MM.1S (cell line): ENCODE measurements around the gene DDX39B.
A peak's percentile ranks its signal among the peaks of the same experiment; 100 is the strongest.

ENCODE experiments used
- DNase-seq: peaks from one replicate; pipeline ENCODE4 v3.0.0-alpha.2; 2015
- H2AFZ ChIP-seq: fragments of 300-600 bp; sonication (generic); 2 replicates; pipeline ENCODE4 v1.6.0; 2016; ENCODE audit warnings: antibody characterized with exemption, low read length
- H3F3A ChIP-seq: fragments of 300-600 bp; sonication (generic); 2 replicates; pipeline ENCODE4 v1.6.1; 2016; ENCODE audit warnings: mild to moderate bottlenecking, antibody characterized with exemption, low read length, moderate library complexity, mixed read lengths; ENCODE audit not compliant: insufficient read depth
- H3K27ac ChIP-seq: fragments of 300-600 bp; sonication (generic); 2 replicates; pipeline ENCODE4 v1.5.1; 2016; ENCODE audit warnings: mild to moderate bottlenecking, low read length
- H3K27me3 ChIP-seq: fragments of 300-600 bp; sonication (generic); replicated peaks from 2 replicates; pipeline ENCODE4 v1.6.0; 2016; ENCODE audit warnings: low read length; ENCODE audit not compliant: insufficient read depth
- H3K36me3 ChIP-seq: fragments of 300-600 bp; sonication (generic); replicated peaks from 2 replicates; pipeline ENCODE4 v1.6.1; 2016; ENCODE audit warnings: mild to moderate bottlenecking, low read length, mixed read lengths; ENCODE audit not compliant: insufficient read depth
- H3K4me1 ChIP-seq: fragments of 300-600 bp; sonication (generic); 2 replicates; pipeline ENCODE4 v1.6.1; 2016; ENCODE audit warnings: low read length, mixed read lengths
- H3K4me2 ChIP-seq: fragments of 300-600 bp; sonication (generic); 2 replicates; pipeline ENCODE4 v1.6.0; 2016; ENCODE audit warnings: low read depth, low read length
- H3K4me3 ChIP-seq: fragments of 300-600 bp; sonication (generic); 2 replicates; pipeline ENCODE4 v1.5.1; 2016; ENCODE audit warnings: low read length, mixed read lengths
- H3K79me2 ChIP-seq: fragments of 300-600 bp; sonication (generic); 2 replicates; pipeline ENCODE4 v1.6.1; 2016; ENCODE audit warnings: mixed run types, low read length, mixed read lengths
- H3K9ac ChIP-seq: fragments of 300-600 bp; sonication (generic); 2 replicates; pipeline ENCODE4 v1.6.1; 2016; ENCODE audit warnings: low read length, mixed read lengths
- H3K9me2 ChIP-seq: fragments of 300-600 bp; sonication (generic); replicated peaks from 2 replicates; pipeline ENCODE4 v1.6.1; 2016; ENCODE audit warnings: mild to moderate bottlenecking, low read length, mixed read lengths; ENCODE audit not compliant: insufficient read depth
- H3K9me3 ChIP-seq: fragments of 300-600 bp; sonication (generic); replicated peaks from 2 replicates; pipeline ENCODE4 v1.6.1; 2016; ENCODE audit warnings: mild to moderate bottlenecking, low read length, mixed read lengths; ENCODE audit not compliant: insufficient read depth
- H4K20me1 ChIP-seq: fragments of 300-600 bp; sonication (generic); 2 replicates; pipeline ENCODE4 v1.6.1; 2016; ENCODE audit warnings: mild to moderate bottlenecking, low read length, moderate library complexity, mixed read lengths; ENCODE audit not compliant: insufficient read depth
- CTCF ChIP-seq: fragments of 300-600 bp; sonication (generic); IDR thresholded peaks from 2 replicates; pipeline ENCODE4 v1.5.1; 2016; ENCODE audit warnings: antibody characterized with exemption, low read length, mixed read lengths
- EZH2 ChIP-seq: fragments of 300-600 bp; sonication (generic); optimal IDR thresholded peaks from 2 replicates; pipeline ENCODE3; 2017; ENCODE audit warnings: low read depth, mild to moderate bottlenecking, antibody characterized with exemption, low read length, mixed read lengths
- EZH2phosphoT487 ChIP-seq: fragments of 300-600 bp; sonication (generic); IDR thresholded peaks from 2 replicates; pipeline ENCODE4 v1.6.1; 2018; ENCODE audit warnings: antibody characterized with exemption, low read length

The DDX39B gene

GRCh38 chr6:31587791-31588777 lies 46.3 kb upstream of the DDX39B start:
- no peaks in the 10 kb centered on the region for H3K4me1 ChIP-seq
- H3K27ac ChIP-seq: no peak overlapping the region
- DNase-seq: no peak

GRCh38 chr6:31586599-31587281 lies 44.9 kb upstream of the DDX39B start:
- Histone ChIP-seq H3K9me3 (no peaks in the 10 kb centered on the region), H3K4me2 (no peak overlapping the region), H3K4me3 (no peak overlapping the region), H2AFZ (no peak overlapping the region), H3K36me3 (no peaks in the 10 kb centered on the region), H3K9me2 (no peaks in the 10 kb centered on the region), H3K4me1 (peaks cover 10% of the 10 kb centered on the region), H3K9ac (no peak overlapping the region), H3K27me3 (peaks cover 51% of the 10 kb centered on the region), H3K27ac (no peak overlapping the region), H4K20me1 (no peaks in the 10 kb centered on the region), H3F3A (no peaks in the 10 kb centered on the region), H3K79me2 (no peaks in the 10 kb centered on the region)
- TF ChIP-seq EZH2: no peak
- no peak for TF ChIP-seq CTCF
- no peak for TF ChIP-seq EZH2phosphoT487
- DNase-seq: no peak

More at GRCh38 chr6:31587791-31588777, 46.3 kb upstream of the DDX39B start:
- TF ChIP-seq EZH2: no peak
- no peak for TF ChIP-seq CTCF
- TF ChIP-seq EZH2phosphoT487: no peak
- Histone ChIP-seq H3K4me2 (peak overlapping the region; percentile 67; the same call in 1 of the 2 replicates), H3K4me3 (no peak overlapping the region), H4K20me1 (no peaks in the 10 kb centered on the region), H3K27me3 (peaks cover 47% of the 10 kb centered on the region), H3K9me3 (no peaks in the 10 kb centered on the region), H3K9me2 (no peaks in the 10 kb centered on the region), H3K9ac (no peak overlapping the region), H3K36me3 (no peaks in the 10 kb centered on the region), H3F3A (no peaks in the 10 kb centered on the region), H2AFZ (no peak overlapping the region), H3K79me2 (no peaks in the 10 kb centered on the region)

- Histone ChIP-seq H3K4me1 (peaks cover 18% of the 10 kb centered on the region), H3K27ac (no peak within 1 kb of the TSS)
- no peak for DNase-seq
Observed at GRCh38 chr6:31586008-31586407, 44.2 kb upstream of the DDX39B start, which contains the start of gene LST1. TSS of gene LST1 (plus strand) at chr6:31586277. CDS start at chr6:31587300, 1,023 bp downstream.

More at GRCh38 chr6:31586008-31586407, 44.2 kb upstream of the DDX39B start, which contains the start of gene LST1:
- H3K27me3 ChIP-seq: peaks cover 57% of the 10 kb centered on the region
- no peaks in the 10 kb centered on the region for H3K9me2 ChIP-seq
- H3K36me3 ChIP-seq: no peaks in the 10 kb centered on the region
- TF ChIP-seq CTCF (no peak), EZH2 (no peak), EZH2phosphoT487 (no peak)
- no peak within 1 kb of the TSS for H3K4me3 ChIP-seq
- H3F3A ChIP-seq: no peaks in the 10 kb centered on the region
- no peak within 1 kb of the TSS for H3K9ac ChIP-seq
- no peaks in the 10 kb centered on the region for H3K79me2 ChIP-seq
- H3K4me2 ChIP-seq: no peak within 1 kb of the TSS
- H4K20me1 ChIP-seq: no peaks in the 10 kb centered on the region
- no peak within 1 kb of the TSS for H2AFZ ChIP-seq
- no peaks in the 10 kb centered on the region for H3K9me3 ChIP-seq
